Stimulated activated CD4-positive, alpha-beta T cell treated with anti-CD3 and anti-CD28 coated beads, Interleukin-15, amount 100 ng/mL, for 1 hour (primary cell): ENCODE data around the gene DEFB108B.
A peak's percentile ranks its signal among the peaks of the same experiment; 100 is the strongest.
"Not testable (repeated sequence)": the region's sequence is repeated elsewhere in the genome, so short reads cannot be mapped to it uniquely, and the experiment has no call there.

Experiments
- DNase-seq, 2 donors: peaks; one replicate each; pipeline ENCODE4 v3.0.0-alpha.2; 2020; ENCODE audit warnings: low read depth in 1 of 2, low spot score in 1 of 2

The DEFB108B gene, protein sequence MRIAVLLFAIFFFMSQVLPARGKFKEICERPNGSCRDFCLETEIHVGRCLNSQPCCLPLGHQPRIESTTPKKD

DNA sequence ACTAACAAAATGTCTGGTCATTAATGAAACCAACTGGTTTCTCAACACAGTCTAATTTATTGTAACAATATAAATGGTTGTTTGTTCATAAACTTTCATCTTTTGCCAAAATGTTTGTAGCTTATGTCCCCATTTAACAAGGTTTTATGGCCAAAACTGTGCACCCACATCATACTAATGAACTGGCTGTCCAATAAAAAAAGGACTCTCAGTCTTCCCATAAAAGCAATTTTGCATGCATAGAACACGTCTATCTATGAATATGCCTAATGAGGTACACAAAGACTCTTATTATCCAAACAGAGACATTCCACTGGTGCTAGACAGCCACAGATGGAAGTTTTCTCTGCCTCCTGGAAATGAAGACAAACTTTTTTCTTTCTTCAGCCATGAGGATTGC is at the start of gene DEFB108B:
TSS of gene DEFB108B (plus strand) at position 390 of the 400 bp plus-strand sequence. CDS start at position 390, 0 bp downstream.
- not testable (repeated sequence) for DNase-seq

DNA sequence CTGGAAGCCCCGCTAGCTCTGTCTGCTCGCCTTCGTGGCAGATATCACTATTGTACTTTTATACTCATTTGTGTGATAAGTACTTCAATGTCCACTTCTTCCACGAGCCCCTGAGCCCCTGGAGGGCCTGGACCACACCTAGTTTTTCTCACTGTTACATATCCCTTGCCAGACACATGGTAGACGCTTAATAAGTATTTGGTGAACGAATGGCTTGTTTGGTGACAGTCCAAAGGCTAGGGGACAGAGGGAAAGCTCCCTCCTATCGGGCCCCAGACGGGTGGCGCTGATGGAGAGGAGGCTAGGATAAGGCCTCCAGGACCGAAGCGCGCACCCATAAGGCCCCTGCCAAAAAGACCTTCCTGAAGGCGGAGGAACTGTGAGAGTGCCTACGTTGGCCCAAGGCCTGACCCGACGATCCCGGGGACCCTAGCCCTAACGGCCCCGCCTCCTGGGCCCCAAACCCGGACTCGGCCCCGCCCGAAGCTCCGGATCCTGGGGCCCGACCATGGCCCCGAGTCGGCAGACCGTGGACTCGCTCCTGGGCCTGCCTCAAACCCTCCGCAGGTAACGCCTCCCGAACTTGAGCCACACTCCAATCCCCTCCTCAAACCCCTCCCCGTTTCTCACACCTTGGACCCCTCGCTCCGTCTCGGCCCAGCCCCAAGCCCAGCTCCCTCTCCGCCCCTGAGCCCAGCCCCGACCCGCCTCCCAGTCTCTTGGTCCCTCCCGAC is 46.7 kb upstream of the DEFB108B start:
- not testable (repeated sequence) for DNase-seq

DNA sequence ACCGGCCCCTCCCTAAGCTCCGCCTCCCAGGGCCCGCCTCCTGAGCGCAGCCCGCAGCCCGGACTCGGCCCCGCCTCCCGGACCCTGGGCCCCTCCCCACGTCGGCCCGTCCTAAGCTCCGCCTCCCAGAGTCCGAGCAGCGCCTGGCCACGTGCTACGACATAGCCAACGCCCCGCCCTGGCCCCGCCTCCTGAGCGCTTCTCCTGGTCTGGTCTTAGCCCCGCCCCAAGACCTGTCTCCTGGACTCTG is 46.2 kb upstream of the DEFB108B start:
- peak; percentile 97 to 98 for DNase-seq

DNA sequence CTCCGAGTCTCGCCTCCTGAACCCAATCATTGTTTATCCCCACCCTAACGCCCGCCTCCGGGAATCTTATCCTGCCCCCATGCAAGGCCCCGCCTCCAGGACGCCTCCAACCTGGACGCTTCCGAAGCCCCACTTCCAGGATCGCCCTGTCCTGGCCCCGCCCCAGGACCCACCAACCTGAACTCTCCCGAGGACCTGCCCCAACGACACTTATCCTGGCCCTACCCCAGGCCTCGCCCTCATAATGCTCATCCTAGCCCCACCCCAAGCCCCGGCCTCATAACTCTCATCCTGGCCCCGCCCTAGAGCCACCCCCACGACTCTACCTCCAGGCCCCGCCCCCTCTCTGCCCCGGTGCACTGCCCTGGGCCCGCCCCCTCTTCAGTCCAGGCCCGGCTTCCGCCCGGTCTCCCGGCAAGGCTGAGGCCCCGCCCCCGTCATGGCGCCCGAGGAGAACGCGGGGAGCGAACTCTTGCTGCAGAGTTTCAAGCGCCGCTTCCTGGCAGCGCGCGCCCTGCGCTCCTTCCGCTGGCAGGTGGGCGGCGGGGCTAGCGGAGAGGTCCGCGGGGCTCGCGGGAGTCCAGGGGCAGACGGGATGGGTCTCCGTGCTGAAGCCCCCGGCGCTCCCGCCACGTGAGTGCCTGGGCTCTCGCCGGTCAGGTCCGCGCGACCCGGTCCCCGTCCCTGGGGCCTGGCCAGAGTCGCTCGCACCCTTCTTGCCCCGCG is 45.7 kb upstream of the DEFB108B start:
- peak; percentile 78 to 87 for DNase-seq

DNA sequence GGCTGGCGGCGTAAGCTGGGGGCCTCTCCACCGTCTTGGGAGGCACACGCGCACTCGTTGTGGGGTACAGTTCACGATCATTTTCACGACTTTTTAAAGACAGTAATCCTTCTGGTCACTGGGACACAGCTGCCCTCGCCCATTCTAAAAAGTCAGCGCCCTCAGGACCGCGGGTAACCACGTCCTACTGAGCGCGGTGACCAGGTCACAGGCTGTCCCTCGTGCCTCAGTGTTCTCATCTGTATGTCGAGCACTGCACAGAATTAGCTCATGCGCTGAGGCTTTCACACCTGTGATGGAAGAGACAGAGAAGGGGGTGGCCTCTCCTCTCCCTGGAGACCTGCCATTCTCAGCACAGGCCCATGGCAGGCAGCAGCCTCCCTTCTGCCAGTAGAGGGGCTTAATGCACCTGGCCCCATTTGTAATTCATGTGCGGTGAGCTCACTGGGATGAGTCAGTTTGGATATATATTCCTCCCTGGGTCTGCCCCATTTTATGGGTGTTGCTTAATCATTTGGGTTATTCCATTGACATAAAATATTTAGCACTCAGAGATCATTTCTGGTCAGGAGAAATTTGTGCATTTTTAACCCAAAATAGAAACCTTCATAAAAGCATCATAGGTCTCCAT is 45.1 kb upstream of the DEFB108B start:
- DNase-seq, result not testable (repeated sequence)

DNA sequence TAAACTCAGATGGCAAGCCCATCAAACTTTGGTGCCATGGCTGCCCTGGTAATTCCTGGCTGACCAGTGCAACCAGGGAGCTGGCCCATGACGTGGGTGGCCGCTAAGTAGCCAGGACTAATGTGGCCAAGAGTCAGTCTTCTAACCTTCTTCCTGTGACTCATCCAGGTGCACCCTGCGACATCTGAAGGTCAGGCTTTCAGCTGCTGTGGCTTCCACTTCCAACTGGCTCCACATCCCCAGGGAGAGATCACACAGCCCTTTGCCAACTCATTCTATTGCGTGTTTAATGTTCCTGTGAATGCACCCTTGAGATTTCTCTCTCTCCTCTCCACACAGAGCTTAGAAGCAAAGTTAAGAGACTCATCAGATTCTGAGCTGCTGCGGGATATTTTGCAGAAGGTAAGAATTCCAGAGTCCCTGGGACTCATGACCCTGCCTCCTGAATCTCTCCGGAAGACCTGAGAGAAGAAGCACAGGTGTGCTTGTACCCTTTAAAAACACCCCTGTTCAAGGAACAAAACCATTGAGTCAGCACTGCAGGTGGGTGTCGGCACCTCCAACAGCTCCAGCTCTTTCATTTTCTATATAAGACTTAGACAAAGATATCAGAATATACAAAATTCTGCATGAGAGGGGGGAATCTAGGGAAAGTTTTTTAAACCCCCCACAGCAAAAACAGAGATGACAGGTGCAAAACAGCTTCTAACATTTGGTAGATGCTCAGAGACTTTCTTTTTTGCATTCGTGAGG is 43.4 kb upstream of the DEFB108B start:
- DNase-seq, result not testable (repeated sequence)

DNA sequence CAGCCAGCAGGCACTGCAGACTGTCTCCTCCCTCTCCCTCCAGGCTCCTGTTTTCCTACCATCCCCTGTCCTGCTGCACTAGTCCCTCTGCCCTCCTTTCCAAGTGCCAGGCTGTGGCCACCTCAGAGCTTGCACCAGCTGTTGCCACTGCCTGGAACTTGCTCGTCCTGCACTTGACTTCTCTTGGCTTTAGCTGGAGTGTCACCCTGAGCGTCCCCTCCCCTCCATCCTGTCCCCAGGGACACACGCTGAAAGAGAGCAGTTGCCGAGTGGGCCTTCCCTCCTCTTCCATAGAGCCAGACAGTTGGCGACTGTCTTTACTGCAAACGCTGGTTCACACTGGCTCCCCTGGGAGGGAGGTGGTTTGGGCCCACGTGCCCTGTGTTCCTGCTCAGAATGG is 41.9 kb upstream of the DEFB108B start:
- not testable (repeated sequence) for DNase-seq

DNA sequence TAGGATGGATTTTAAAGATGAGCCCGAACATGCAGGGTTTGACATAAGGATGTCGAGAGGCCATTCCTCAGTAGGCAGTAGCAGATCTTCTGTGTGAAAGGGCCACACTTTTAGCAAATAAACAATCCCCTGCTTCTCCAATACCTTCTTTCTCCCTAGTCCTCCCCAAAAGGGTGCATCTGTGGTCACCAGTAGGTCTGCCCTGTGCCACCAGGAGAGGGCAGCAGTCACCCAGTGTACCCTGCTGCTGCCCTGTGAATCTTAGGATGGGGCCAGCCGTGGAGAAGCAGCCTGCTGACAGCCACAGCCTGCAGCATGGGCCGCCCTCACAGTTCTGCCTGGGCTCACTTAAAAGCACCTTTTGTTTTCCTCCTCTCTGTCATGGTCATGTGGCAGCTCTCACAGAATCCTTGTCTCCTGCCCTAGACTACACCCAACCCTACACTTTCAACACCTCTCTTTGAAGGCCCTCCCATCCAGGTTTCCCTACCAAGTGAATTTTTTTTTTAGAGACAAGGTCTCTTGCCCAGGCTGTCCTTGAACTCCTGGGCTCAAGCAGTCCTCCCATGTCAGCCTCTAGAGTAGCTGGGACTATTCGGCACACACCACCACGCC is 40.3 kb upstream of the DEFB108B start:
- peak in 1 of 2 donors; percentile 33 for DNase-seq

DNA sequence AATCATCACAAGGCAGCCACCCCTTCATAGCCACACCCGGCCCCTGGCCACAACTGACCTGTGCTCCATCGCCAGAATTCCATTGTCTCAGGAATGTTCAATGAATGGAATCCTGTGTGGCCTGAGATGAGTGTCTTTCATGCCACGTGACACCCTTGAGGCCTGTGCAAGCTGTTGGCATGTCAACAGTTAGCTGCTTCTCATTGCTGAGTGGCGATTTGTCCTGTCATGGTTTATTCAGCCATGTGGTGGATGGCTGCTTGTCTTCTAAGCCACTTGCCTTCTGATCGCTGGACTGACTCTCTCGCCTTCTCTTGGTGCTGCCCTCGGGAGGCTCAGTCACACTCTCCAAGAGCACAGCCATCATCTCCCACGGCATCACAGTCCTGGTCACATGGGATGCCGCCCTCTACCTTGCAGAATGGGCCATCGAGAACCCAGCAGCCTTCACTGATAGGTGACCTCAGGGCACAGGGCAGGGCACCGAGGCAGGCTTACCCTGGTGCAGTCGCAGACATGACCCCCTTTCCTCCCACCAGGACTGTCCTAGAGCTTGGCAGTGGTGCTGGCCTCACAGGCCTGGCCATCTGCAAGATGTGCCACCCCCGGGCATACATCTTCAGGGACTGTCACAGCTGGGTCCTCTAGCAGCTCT is 38.5 kb upstream of the DEFB108B start:
- DNase-seq, result not testable (repeated sequence)

DNA sequence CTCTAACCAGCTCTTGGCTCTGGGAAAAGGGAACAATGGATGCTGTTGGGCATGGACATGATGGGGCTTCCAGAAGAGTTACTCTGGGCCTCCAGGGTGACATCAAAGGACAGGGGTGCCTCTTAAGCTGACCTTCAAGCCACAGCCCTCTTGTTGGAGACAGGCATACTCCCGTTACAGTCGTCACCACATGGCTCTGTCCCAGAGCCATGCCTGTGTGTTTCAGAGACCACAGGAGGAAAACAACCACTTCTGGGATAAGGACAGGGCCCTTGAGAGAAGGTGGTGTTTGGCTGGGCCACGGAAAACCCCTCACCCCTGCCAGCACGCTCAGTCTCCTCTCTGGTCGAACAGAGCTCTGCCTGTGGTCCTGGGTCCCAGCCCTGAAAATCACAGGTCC is 37.8 kb upstream of the DEFB108B start:
- DNase-seq, result not testable (repeated sequence)

DNA sequence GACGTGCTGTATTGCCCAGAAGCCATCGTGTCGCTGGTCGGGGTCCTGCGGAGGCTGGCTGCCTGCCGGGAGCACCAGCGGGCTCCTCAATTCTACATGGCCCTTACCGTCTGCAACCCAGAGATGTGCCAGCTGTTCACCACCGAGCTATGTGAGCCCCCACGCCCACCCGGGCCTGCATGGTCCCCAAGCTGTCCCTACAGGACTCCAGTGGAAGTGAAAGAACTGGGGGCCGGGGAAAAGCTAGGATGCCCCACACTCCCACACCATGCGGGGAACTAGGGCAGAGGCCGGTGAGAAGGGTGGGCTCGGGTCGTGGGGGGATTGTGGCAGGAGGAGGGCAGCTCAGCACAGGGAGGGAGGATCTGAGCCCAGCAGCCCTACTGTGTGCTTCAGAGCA is 37.0 kb upstream of the DEFB108B start:
- DNase-seq, result not testable (repeated sequence)

DNA sequence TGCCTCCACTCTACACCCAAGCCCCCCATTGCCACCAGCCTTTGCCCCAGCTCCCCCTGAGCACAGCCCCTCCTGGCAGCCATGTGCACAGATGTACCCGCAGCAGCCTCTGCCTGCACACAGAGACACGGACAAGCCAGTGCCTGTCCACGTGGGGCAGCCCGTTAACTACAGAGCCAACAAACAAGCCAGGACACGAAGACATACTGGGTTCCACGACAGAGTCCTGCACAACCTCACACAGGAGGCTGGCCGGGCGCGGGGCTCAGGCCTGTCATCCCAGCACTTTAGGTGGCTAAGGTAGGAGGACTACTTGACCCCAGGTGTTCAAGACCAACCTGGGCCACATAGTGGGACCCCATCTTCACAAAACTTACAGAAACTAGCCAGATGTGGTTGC is 36.2 kb upstream of the DEFB108B start:
- DNase-seq, result not testable (repeated sequence)

DNA sequence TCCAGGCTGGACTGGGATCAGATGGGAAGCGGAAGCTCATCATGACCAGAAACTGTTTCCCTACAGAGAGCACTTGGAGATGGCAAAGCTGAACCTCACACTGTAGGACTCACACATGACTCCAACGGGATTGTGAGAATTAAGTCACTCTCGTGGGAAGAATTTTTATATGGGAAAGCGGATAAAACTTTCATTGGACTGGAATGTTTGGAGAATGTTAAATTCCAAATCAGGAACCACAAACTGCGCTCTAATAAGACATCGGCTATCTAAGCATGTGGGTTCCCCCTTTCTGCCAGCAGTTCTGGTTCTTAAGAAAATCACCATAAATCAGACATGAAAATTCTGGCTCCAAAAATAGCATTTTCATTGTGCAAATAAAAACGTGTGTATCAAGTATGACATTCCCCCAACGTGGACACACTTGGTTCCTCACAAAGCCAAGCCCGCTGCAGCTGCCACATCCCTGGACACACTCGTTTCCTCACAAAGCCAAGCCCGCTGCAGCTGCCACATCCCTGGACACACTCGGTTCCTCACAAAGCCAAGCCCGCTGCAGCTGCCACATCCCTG is 33.4 kb upstream of the DEFB108B start:
- DNase-seq, result not testable (repeated sequence)

DNA sequence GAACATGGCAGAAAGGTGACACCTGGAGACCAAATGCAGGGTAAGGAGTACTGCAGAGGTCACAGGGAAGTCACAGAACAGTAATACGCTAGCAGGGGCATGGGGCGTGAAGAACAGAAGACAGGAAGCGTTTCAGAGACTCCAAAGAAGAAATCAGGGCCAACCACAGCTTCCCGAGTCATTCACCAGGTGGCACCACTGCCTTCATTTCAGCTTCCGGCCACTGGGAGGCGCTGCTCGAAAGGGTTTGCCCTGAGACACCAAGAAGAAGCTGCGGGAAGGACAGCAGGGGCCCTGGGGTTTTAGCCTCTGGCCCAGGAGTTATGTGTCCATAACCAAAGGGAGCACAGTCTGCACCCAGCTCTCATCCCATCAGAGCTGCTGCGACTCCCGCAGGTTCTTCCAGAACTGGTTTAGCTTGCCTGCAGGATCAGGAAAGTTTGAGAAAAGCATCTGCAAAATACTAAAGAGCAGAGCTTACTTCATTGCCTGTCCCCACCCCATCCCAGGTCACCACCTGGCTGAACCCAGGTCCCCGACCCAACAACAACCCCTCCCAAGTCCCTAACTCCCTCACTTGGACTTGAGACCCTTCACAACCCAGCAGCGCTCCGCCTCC is 32.6 kb upstream of the DEFB108B start:
- peak; percentile 69 to 72 for DNase-seq

DNA sequence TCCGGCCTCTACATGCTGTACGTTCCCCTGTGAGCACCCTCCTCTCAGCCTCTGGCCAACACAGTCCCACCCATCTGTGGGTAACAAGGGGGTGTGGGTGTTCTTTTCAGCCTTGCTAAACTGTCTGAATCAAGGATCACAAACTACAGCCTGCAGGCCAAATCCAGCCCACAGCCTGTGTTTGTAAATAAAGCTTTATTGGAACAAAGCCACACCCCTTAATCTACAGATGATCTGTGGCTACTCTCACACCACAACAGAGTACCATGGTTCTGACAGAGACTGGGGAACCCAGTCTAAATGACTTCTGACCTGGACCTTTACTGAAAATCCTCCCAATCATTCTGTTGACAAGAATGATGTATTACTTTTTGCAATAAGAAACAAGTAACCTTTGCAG is 32.0 kb upstream of the DEFB108B start:
- not testable (repeated sequence) for DNase-seq

DNA sequence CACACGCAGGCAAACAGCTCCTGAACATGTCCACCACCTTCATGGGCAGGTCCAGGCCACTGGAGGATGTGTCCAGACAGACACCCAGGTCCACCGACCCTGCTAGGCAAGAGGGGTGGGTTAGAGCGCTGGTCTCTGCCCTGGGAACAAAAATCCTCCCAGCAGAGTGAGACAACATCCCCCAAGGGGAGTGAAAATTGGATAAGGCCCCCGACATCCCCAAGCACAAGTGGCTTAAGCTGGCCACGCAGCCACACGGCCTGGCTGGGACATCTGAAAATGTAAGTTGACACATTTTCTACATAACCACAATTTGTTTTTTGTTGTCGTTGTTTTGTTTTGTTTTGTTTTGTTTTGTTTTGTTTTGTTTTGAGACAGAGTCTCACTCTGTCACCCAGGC is 30.1 kb upstream of the DEFB108B start:
- not testable (repeated sequence) for DNase-seq

DNA sequence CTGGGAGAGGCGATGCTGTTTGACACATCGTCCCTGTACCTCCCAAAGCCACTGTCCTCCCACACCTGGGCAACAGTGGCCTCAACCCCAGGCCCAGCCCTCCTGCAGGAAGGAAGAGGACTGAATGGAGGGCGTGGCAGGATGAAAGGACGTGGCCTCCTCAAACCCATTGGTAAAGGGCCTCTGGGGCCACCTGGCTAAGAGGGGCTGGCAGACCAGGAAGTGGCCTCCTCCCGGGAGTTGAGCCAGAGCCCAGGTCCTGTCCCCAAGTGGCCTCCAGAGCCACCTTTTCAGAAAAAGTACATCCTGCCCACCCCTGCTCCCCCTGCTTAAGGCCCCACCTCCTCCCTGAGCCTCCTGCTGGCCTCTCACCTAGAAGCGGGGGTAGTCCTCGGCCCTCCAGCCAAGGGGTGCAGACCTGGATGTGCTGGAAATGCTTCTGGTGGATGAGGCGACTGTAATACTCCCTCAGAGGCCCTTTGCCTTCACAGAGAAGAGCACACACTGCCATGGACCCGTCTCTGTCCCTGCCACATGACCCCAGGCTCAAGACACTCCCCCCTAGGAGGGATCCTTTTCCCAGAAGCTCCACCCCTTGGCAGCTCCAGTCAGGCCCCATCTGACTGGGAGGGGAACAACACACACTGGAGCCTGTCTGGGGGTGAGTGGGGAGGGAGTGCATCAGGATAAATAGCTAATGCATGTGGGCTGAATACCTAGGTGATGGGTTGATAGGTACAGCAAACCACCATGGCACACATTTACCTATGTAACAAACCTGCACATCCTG is 28.6 kb upstream of the DEFB108B start:
- not testable (repeated sequence) for DNase-seq

DNA sequence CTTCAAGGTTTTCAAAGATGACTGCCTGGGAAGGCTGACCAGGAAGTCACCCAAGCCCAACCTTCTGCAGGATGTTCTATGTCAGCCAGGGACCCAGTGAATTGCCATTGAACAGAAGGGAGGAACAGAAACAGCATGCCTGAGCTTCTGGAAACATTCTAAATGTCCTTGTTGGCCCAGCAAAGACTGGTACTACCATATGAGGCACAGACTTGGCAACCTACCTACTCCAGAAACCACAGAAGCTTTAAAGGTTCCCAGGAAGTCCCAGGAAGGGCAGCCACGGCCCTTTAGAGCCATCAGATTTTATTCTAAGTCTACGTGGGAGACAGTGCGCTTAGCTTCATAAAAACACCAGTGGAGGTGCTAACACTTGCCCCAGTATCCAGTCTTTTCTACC is 20.5 kb upstream of the DEFB108B start:
- DNase-seq, result not testable (repeated sequence)
